Adrenal gland (tissue), 12 donors: Measurements from ENCODE around the gene ENDOD1. TPM values are rescaled to one million over a fixed set of nuclear protein-coding genes. Genes with fewer than 3 reads are reported as not detected.

Experiments used
- DNase-seq, 7 donors: peaks; one replicate each; pipeline ENCODE4 v3.0.0-alpha.2; 2019 to 2020
- H3K27ac ChIP-seq, 5 donors: fragments of 200-600 bp; sonication (generic) in 4 of 5; 1 replicate in 3 of 5; 2 replicates in 2 of 5; pipeline versions ENCODE4 v1.5.1 to v1.8.0; 2016 to 2020; ENCODE audit warnings: mild to moderate bottlenecking in 1 of 5
- H3K27me3 ChIP-seq: fragments of 200-600 bp; 2 replicates; pipeline ENCODE4 v1.8.0; 2021
- H3K36me3 ChIP-seq, 2 donors: fragments of 200-600 bp; replicated peaks in 1 of 2; 1 replicate in 1 of 2; 2 replicates in 1 of 2; pipeline versions ENCODE4 v1.5.1 to v1.8.0; 2018 to 2022
- H3K4me1 ChIP-seq, 2 donors: fragments of 200-600 bp; replicated peaks in 1 of 2; 1 replicate in 1 of 2; 2 replicates in 1 of 2; pipeline versions ENCODE4 v1.5.1 to v1.8.0; 2018 to 2021
- H3K4me3 ChIP-seq, 4 donors: fragments of 200-600 bp; sonication (generic) in 3 of 4; one replicate each; pipeline ENCODE4 v1.5.1; 2016 to 2018
- H3K9me3 ChIP-seq, 3 donors: fragments of 200-600 bp; sonication (generic) in 1 of 3; replicated peaks in 1 of 3; 1 replicate in 2 of 3; 2 replicates in 1 of 3; pipeline versions ENCODE4 v1.5.1 to v1.8.0; 2016 to 2021
- POLR2A ChIP-seq, 2 donors: fragments of 450-650 bp; IDR thresholded peaks; one replicate each; pipeline ENCODE4 v1.6.1; 2017; ENCODE audit warnings: antibody characterized with exemption in 2 of 2, mild to moderate bottlenecking in 2 of 2, moderate library complexity in 1 of 2
- WGBS, 4 donors: extraction: QIAGEN DNeasy Blood & Tissue Kit in 2 of 4; methylation state at CpG; one replicate each; pipeline versions ENCODE4 v1.1.5 to v1.1.7; 2013 to 2017; 5-methylcytosine and 5-hydroxymethylcytosine counted together
- intact Hi-C, 2 donors: fragments of 100-400 bp; cut with DNase I; formaldehyde crosslinking; loops; one replicate each; pipeline versions ENCODE4 v1.14.1 to v1.15.0; 2022 to 2023
- polyA plus RNA-seq, 3 donors: library from polyadenylated mRNA; stranded (reverse); fragments of 200-250 nt in 2 of 3; fragments of 350-450 nt in 1 of 3; fragmentation: Illumina TruSeq in 1 of 3; extraction: RNeasy Lipid Tissue Mini Kit (QIAGEN cat#74804) in 1 of 3; gene quantifications; one replicate each; pipeline ENCODE4 v1.2.3, GENCODE V29; 2013 to 2014
- total RNA-seq, 9 donors: library from RNA; depleted of rRNA in 4 of 9; stranded (reverse); fragments of >200 nt in 4 of 9; fragments of 120-200 nt in 1 of 9; fragmentation: NEBNext Ultra II Directional in 1 of 9; extraction: Animal tissue kit (Norgen Biotek cat#: 25700) in 1 of 9; gene quantifications; one replicate each; pipeline versions ENCODE4 v1.1.0 to v1.2.4, GENCODE V29; 2013 to 2023
- TF ChIP-seq, protein P1 (sequence below), 6 experiments: fragments of 450-650 bp in 4 of 6; fragments of 200-600 bp in 2 of 6; sonication (generic) in 1 of 6; IDR thresholded peaks; 1 replicate in 5 of 6; 2 replicates in 1 of 6; pipeline versions ENCODE4 v1.5.1 to v1.8.0; 2016 to 2021; ENCODE audit warnings: antibody characterized with exemption in 6 of 6, mild to moderate bottlenecking in 2 of 6, moderate library complexity in 1 of 6
- donor health status: healthy with polysubstance abuse.
- donor health status: Bipolar disorder and iron deficiency.
- donor health status: DM: yes; HTN: yes; CAD: no.
- donor health status: DM: no; HTN: no; CAD: no.
- donor health status: DM: no; HTN: no; CAD: no.
- donor health status: DM: yes; HTN: yes; CAD: no.

The ENDOD1 gene
- total and polyA plus RNA-seq, 12 donors: 6.1 to 61.6 (median 32.8) TPM

DNA sequence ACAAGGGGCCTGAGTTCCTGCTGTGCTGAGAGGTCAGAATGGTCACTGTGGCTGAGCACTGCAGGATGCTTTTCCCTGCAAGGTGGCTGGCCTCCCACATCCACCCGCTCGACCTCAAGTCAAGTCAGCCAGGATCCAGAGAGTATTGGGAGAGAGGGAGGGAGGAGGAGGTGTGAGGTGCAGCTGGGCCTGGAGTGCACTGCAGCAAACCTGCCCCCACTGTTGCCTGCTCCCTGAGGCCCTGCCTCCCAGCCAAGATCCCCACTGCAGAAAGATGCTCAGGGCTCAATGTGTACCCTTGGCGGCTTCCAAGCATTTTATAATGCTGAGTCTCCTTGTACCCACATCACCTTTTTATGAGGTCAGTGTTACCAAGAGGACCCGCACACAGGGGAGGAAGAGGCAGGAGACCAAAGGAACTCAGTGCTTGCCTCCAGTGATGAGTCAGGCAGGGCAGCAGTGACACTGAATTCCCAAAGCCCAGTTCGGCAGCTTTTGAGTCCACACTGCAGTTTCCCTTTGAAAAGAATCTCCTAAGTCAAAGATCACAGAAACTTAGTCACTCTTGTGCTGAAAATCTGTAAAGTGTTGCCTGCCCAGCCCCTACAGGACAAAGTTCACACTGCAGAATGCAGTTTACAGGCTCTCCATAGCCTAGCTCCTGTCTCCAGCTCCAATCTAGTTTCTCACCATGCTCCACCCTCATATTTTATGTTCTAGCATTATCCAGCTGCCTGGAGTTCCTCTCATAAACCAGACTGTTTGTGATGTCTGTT is 3.1 kb downstream of the ENDOD1 start:
- intact Hi-C loops: no loop called here
- Histone ChIP-seq H3K27me3 (no peaks in the 10 kb centered on the region), H3K4me1 (peaks cover 24 to 45% of the 10 kb centered on the region in 2 donors), H3K27ac (peak overlapping the region in 2 of 5 donors; percentile 26 to 70), H3K4me3 (no peak overlapping the region), H3K36me3 (no peaks in the 10 kb centered on the region), H3K9me3 (no peaks in the 10 kb centered on the region)
- WGBS, 4 donors: 53 to 57% (median 55%) methylated on average over 5 of the region's 5 CpGs
- DNase-seq: peak in 6 of 7 donors; percentile 32 to 56 (median 40)
- no peak for TF ChIP-seq POLR2A (IDR thresholded peaks at IDR 0.05)
- TF ChIP-seq, protein P1, sequence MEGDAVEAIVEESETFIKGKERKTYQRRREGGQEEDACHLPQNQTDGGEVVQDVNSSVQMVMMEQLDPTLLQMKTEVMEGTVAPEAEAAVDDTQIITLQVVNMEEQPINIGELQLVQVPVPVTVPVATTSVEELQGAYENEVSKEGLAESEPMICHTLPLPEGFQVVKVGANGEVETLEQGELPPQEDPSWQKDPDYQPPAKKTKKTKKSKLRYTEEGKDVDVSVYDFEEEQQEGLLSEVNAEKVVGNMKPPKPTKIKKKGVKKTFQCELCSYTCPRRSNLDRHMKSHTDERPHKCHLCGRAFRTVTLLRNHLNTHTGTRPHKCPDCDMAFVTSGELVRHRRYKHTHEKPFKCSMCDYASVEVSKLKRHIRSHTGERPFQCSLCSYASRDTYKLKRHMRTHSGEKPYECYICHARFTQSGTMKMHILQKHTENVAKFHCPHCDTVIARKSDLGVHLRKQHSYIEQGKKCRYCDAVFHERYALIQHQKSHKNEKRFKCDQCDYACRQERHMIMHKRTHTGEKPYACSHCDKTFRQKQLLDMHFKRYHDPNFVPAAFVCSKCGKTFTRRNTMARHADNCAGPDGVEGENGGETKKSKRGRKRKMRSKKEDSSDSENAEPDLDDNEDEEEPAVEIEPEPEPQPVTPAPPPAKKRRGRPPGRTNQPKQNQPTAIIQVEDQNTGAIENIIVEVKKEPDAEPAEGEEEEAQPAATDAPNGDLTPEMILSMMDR (IDR thresholded peaks at IDR 0.05): peak; percentile 39 to 65 (median 46)

GRCh38 chr11:95093548-95093947 is 3.9 kb downstream of the ENDOD1 start:
- intact Hi-C loops: no loop called here
- WGBS, 4 donors: 92 to 96% (median 92%) methylated on average over 3 of the region's 3 CpGs
- no peaks in the 10 kb centered on the region for H3K27me3 ChIP-seq
- no peaks in the 10 kb centered on the region for H3K9me3 ChIP-seq
- H3K4me3 ChIP-seq: no peak overlapping the region
- peak overlapping the region in 2 of 5 donors; percentile 26 to 70 for H3K27ac ChIP-seq
- DNase-seq: no peak
- no peaks in the 10 kb centered on the region for H3K36me3 ChIP-seq
- no peak for TF ChIP-seq POLR2A (IDR thresholded peaks at IDR 0.05)
- TF ChIP-seq, protein P1 (IDR thresholded peaks at IDR 0.05): no peak
- peaks cover 24 to 44% of the 10 kb centered on the region in 2 donors for H3K4me1 ChIP-seq

DNA sequence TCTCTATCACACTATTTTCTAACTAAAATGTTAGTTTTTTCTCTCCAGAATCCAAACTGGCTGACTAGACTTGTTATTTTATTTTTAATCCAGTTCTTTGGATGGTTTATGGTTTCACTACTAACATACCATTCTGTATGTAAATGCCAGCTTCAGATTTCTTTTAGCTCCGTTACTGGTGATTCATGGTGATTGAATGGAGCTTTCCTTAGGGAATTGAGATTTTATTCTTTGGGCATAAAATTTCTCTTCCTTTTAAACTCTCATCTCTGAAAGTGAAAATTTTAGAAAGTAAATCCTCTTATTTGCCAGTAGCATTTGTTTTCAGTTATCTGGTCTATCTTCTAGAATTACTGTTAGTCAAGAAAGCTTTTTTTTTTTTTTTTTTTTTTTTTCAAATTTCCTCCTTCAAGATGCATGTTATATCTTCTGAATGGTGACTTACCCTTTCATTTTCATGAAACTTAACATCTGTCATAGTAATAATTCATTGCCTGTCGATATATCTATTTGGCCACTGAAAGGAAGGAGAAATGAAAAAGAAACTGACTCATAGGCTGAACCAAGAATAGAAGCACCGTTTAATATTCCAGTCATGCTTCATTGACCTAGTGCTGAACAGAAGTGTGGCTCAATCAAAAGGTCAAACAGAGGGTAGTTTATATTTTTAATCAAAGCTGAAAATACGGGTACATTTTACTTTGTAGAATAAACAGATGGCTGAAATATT is 6.4 kb downstream of the ENDOD1 start:
- Histone ChIP-seq H3K27ac (peak overlapping the region in 1 of 5 donors; percentile 24), H3K9me3 (no peaks in the 10 kb centered on the region), H3K4me1 (peaks cover 11 to 36% of the 10 kb centered on the region in 2 donors), H3K36me3 (no peaks in the 10 kb centered on the region), H3K27me3 (no peaks in the 10 kb centered on the region), H3K4me3 (no peak overlapping the region)
- 20 to 31% (median 27%) methylated on average over 4 of the region's 4 CpGs for WGBS, 4 donors
- DNase-seq: no peak
- intact Hi-C loops: no loop called here
- no peak for TF ChIP-seq POLR2A (IDR thresholded peaks at IDR 0.05)
- TF ChIP-seq, protein P1 (IDR thresholded peaks at IDR 0.05): no peak

- WGBS, 4 donors: 77 to 87% (median 84%) methylated on average over 3 of the region's 3 CpGs
- TF ChIP-seq, protein P1 (IDR thresholded peaks at IDR 0.05): no peak
- TF ChIP-seq POLR2A (IDR thresholded peaks at IDR 0.05): no peak
- Histone ChIP-seq H3K4me3 (no peak overlapping the region), H3K27me3 (no peaks in the 10 kb centered on the region), H3K9me3 (no peaks in the 10 kb centered on the region), H3K4me1 (peaks cover 11 to 37% of the 10 kb centered on the region in 2 donors), H3K27ac (no peak overlapping the region), H3K36me3 (no peaks in the 10 kb centered on the region)
- intact Hi-C loops: no loop called here
- no peak for DNase-seq
These were observed 7.6 kb downstream of the ENDOD1 start for GRCh38 chr11:95097209-95097608.
